VCaP (cell line): ENCODE data around the gene ZNF488.

Source experiments
- H3K27ac ChIP-seq: fragments of 450-650 bp; 2 replicates; pipeline ENCODE4 v1.5.1; 2017
- TF ChIP-seq, protein P1 (sequence below): fragments of 450-650 bp; conservative IDR thresholded peaks from 2 replicates; pipeline ENCODE4 v1.5.1; 2017; ENCODE audit warnings: mild to moderate bottlenecking, moderate library complexity

ZNF488 gene

DNA sequence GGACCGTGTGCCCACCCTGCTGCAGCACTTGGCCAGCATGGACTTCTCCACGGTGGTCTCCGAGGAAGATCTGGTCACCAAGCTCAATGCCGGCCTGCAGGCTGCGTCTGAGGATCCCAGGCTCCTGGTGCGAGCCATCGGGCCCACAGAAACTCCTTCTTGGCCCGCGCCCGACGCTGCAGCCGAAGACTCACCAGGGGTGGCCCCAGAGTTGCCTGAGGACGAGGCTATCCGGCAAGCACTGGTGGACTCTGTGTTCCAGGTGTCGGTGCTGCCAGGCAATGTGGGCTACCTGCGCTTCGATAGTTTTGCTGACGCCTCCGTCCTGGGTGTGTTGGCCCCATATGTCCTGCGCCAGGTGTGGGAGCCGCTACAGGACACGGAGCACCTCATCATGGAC, 34.6 kb downstream of the ZNF488 start:
- H3K27ac ChIP-seq = no peak overlapping the region
- TF ChIP-seq, protein P1, sequence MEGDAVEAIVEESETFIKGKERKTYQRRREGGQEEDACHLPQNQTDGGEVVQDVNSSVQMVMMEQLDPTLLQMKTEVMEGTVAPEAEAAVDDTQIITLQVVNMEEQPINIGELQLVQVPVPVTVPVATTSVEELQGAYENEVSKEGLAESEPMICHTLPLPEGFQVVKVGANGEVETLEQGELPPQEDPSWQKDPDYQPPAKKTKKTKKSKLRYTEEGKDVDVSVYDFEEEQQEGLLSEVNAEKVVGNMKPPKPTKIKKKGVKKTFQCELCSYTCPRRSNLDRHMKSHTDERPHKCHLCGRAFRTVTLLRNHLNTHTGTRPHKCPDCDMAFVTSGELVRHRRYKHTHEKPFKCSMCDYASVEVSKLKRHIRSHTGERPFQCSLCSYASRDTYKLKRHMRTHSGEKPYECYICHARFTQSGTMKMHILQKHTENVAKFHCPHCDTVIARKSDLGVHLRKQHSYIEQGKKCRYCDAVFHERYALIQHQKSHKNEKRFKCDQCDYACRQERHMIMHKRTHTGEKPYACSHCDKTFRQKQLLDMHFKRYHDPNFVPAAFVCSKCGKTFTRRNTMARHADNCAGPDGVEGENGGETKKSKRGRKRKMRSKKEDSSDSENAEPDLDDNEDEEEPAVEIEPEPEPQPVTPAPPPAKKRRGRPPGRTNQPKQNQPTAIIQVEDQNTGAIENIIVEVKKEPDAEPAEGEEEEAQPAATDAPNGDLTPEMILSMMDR = no peak

DNA sequence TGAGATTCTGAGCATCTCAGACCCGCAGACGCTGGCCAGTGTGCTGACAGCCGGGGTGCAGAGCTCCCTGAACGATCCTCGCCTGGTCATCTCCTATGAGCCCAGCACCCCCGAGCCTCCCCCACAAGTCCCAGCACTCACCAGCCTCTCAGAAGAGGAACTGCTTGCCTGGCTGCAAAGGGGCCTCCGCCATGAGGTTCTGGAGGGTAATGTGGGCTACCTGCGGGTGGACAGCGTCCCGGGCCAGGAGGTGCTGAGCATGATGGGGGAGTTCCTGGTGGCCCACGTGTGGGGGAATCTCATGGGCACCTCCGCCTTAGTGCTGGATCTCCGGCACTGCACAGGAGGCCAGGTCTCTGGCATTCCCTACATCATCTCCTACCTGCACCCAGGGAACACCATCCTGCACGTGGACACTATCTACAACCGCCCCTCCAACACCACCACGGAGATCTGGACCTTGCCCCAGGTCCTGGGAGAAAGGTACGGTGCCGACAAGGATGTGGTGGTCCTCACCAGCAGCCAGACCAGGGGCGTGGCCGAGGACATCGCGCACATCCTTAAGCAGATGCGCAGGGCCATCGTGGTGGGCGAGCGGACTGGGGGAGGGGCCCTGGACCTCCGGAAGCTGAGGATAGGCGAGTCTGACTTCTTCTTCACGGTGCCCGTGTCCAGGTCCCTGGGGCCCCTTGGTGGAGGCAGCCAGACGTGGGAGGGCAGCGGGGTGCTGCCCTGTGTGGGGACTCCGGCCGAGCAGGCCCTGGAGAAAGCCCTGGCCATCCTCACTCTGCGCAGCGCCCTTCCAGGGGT, 35.2 kb downstream of the ZNF488 start:
- H3K27ac ChIP-seq = no peak overlapping the region
- TF ChIP-seq, protein P1 = no peak

DNA sequence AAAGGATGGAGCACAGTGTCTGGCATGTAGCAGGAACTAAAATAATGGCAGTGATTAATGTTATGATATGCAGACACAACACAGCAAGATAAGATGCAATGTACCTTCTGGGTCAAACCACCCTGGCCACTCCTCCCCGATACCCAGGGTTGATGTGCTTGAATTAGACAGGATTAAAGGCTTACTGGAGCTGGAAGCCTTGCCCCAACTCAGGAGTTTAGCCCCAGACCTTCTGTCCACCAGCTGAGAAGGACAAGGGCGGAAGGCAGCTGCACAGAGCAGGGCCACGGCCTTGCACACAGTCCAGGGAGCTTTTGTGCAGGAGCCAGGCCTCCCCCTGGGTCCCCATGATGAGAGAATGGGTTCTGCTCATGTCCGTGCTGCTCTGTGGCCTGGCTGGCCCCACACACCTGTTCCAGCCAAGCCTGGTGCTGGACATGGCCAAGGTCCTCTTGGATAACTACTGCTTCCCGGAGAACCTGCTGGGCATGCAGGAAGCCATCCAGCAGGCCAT, 35.9 kb downstream of the ZNF488 start, which contains the start of gene RBP3:
Gene RBP3, plus strand, starts transcription at position 226 of the 514 bp plus-strand sequence. Its CDS starts 122 bp downstream, at position 348.
- TF ChIP-seq, protein P1 = no peak
- no peak within 1 kb of the TSS for H3K27ac ChIP-seq

DNA sequence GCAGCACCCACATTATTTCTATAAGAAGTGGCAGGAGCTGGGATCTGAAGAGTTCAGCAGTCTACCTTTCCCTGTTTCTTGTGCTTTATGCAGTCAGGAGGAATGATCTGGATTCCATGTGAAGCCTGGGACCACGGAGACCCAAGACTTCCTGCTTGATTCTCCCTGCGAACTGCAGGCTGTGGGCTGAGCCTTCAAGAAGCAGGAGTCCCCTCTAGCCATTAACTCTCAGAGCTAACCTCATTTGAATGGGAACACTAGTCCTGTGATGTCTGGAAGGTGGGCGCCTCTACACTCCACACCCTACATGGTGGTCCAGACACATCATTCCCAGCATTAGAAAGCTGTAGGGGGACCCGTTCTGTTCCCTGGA, 36.8 kb downstream of the ZNF488 start:
- TF ChIP-seq, protein P1 = no peak
- H3K27ac ChIP-seq = no peak overlapping the region

DNA sequence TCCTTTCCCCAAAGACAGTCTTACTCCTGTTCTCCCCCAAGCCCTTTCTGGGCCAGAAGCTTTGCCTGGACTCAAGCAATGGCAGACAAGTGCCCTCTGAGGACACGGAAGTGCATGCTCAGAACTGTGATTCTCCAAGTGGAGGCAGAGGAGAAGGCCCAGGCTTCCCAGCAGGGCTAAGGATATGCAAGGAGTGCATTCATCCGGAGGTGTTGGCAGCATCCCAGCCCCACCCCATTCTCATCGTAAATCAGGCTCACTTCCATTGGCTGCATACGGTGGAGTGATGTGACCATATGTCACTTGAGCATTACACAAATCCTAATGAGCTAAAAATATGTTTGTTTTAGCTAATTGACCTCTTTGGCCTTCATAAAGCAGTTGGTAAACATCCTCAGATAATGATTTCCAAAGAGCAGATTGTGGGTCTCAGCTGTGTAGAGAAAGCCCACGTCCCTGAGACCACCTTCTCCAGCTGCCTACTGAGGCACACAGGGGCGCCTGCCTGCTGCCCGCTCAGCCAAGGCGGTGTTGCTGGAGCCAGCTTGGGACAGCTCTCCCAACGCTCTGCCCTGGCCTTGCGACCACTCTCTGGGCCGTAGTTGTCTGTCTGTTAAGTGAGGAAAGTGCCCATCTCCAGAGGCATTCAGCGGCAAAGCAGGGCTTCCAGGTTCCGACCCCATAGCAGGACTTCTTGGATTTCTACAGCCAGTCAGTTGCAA, 37.4 kb downstream of the ZNF488 start:
- TF ChIP-seq, protein P1 = no peak
- peak overlapping the region; percentile 2; the same call in 1 of the 2 replicates for H3K27ac ChIP-seq

DNA sequence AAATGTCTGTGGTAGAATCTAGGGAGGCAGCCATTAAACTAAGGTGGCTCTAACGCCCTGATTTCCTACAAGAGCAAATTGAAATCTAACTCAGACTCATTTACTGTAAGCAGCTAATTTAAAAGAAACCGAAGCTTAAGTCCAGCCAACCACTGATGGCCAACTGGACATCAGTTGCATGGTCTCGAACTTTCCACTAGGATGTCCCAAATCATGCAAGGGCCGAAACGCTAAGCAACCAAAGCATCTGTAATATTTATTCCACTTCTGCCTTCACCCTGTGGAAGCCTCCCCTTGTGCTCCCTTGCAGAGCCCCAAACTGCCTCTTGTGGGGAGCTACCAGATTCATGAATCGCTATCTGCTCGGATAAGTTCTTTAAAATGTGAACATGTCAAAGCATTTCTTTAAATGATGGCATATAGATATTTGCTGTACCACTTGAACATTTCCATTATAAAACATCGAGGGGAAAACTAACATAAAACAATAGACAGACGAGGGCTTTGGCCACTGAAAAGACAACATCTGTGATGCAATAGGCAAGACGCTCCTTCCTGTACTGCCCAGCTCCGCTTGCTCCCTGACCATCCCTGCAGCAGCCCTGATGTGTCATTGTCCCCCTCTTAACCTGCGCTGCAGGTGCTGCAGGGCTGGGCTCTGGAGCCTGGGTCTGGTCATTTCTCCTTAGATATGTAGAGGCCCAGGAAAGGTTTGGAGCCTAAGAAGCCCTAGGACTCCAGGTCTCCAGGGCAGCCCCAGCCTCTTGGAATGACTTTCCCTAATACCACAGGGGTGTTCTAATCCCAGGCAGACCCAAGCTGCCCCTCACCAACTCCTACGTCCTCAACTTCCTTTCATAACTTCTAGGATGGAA, 38.9 kb downstream of the ZNF488 start:
- no peak overlapping the region for H3K27ac ChIP-seq
- TF ChIP-seq, protein P1 = no peak
